NCI-H82 treated with DMSO at 0.1 percent for 48 hours (cell line): ENCODE measurements around the gene GLB1L.

Source experiments
- DNase-seq: peaks from one replicate; lab custom pipeline; 2025; ENCODE audit not compliant: unreplicated experiment; lab: John Stamatoyannopoulos, UW

The GLB1L gene

DNA sequence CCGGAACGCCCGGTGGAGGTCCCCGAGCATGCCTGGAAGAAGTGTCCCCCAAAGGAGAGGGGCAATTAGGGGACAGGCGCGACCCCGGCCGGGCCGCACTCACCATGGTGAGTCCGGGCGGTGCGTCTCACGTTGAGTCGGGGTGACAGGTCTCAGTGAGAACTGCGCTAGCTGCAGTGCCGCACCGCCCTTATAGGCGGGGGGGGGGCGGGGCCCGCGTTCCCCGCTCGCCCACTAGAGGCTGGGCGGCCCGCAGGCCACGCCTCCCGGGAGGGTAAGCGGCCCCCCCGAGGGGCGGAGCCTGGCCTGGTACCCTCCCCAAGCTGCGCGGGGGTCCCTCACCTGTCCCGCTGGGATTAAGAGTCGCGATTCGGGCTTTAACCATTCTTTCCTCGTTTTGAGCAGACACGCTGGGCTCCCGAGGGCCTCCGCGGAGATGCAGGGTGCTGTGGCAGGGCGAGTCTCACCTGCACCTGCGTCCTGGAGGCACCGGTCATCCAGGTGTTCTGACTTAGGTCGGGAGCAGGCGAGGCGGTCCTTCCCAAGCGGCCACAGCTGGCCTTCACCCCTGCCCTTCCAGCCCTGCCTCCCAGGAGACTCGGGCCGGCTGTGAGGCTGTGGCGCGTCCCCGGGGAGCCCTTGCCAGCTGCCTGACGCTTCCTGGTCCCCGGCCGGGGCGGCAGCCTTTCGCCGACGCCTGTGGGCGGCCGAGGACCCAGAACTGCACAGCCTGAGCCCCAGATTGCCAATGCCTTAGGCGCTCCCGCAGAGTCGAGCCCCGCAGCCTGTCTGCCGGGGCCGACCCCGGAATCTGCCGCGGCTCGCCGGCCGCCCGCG is 8.7 kb upstream of the GLB1L start, which contains the start of gene TUBA4A:
TUBA4A (minus strand) TSS at position 166 of the 837 bp plus-strand sequence; CDS start at position 106, 60 bp downstream.
- peak; percentile 42 for DNase-seq

DNA sequence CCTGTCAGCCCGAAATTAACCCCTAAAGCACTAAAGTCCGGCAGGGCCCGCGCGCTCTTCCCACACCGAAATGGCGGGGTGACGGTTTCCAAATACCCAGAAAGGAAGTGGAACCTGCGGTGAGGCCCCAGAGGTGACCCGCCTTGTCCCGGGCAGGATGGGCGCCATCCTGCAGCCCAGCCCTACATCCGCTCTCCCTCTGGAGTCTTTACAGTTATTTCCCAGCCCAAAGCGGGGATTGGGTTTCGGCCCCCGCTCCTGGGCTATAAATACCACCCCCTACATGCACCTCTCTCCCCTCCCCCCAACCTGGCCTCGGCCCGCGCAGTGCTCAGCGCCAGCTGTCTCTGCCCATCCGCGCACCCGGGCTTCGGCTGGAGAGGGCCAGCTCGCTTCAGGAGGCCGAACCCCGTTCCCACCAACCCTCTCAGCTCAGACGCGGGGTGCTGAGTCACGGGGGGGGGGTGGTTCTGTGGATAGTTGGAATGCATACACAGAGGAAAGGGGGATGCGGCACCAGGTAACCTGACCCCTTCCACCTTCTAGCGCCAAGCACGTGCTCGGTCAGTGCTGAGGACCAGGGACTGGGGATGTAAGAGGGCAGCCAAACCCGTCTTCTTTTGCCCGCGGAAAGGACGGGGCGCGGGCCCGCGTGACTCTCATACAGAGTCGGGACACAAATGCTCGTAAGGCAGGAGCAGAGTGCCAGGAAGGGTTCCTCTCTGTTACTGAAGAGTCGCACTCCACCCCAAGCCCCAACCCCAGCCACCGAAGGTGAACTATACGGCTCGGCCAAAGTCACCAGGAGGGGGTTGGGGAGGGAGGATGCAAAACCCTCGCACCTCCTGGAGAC is 7.9 kb upstream of the GLB1L start, which contains the start of gene TUBA4B:
TUBA4B (plus strand) TSS at position 344 of the 853 bp plus-strand sequence; CDS start at position 509, 165 bp downstream.
- peak; percentile 39 for DNase-seq

DNA sequence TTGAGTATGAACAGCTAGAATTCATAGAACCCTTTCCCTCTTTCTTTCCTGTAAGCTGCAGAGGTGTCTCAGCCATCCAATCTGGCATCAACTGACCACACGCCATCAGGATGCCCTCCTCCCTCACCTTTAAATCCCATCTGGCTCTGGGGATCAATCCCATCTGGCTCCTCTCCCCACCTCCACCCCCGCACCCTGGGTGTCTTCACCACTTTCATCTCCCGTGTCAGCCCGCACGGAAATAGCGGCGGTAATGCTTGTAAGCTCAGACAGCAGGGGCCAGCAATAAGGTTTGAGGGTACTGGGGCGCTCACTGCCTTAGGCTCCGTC is 7.3 kb upstream of the GLB1L start:
- DNase-seq = peak; percentile 20

DNA sequence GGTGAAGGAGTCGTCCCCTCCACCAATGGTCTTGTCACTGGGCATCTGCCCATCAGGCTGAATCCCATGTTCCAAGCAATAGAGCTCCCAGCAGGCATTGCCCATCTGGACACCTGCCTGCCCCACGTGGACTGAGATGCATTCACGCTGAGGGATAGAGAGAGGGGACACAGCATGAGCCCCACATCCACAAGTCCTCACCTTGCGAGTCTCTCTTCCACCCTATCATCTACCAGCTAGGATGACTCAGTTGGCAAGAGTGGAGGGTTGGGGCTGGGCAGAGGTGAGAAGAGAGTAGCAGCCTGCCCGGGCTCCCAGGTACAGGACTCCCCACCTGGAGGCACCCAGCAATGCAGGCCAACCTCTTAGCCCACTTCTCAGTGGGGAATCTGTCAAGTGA is 6.8 kb upstream of the GLB1L start:
- no peak for DNase-seq

DNA sequence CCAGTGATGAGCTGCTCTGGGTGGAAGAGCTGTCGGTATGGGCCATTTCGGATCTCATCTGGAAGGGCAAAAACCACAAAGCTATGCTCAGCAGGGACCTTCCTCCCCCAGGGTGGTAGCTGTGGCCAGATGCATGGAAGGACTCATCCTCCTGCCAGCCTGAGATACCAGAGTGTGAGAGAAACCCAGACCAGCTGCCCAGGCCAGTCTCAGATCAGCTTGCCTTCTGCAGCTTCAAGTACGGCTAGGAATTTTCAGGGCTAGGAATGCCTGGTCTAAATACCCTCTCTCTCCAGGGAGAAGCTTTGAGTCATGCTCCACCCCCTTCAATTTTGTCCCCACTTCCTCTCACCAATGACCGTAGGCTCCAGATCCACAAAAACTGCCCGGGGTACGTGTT is 6.4 kb upstream of the GLB1L start:
- DNase-seq = no peak

DNA sequence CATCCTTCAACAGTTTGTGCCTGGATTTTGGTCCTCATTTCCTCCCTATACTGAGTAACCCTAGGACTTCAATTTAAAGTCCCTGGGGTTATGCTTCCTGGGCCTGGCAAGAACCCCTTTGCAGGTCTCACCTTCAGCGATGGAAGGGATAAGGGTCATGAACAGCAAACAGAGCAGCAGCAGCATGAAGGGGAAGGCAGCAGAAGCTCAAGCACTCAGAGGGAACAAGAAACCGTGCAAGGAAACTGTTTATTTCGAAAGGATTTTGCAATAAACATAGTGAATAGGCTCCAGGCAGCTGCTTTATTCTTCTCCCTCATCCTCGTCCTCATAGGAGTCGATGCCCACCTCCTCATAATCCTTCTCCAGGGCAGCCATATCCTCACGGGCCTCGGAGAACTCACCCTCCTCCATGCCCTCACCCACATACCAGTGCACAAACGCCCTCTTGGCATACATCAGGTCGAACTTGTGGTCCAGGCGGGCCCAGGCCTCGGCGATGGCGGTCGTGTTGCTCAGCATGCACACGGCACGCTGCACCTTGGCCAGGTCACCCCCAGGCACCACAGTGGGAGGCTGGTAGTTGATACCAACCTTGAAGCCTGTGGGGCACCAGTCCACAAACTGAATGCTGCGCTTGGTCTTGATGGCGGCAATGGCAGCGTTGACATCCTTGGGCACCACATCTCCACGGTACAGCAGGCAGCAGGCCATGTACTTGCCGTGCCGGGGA is 5.0 kb upstream of the GLB1L start:
- DNase-seq = no peak

DNA sequence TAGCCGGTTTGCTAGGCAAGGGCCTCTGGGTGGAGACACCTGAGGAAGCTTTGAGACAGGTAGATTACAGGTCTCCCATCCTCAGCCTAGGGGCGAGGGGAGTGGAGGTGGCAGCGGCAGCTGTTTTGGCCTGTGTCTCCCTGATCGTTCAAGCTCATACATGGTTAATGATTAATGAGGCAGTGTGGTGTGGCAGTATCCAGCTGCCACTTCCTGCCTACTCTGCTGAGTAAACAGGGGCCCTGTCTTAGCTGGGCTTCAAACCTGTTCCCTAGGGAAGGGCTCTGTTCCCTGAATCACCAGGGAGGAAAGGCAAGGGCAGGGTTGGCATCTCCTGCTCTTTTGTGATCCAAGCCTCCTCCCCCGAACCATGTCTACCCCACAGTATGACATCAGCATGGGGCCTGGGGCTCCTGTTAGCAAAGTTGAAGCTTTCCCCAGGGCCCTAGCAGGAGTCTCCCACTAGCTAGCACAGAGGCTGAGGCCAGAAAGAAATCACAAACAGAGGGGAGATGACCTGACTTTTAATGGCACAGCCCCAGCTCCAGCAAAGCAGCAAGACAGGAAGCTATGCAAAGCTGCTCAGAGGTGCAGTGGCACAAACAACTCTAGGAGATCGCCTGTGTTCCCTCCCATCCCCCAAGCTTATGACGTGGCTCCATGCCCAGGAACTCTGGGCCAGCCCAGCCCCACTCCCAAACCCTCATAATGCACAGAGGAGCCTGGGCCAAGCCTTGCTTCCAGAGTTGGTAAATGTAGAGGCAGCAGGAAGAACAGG is 4.1 kb upstream of the GLB1L start:
- peak; percentile 27 for DNase-seq

DNA sequence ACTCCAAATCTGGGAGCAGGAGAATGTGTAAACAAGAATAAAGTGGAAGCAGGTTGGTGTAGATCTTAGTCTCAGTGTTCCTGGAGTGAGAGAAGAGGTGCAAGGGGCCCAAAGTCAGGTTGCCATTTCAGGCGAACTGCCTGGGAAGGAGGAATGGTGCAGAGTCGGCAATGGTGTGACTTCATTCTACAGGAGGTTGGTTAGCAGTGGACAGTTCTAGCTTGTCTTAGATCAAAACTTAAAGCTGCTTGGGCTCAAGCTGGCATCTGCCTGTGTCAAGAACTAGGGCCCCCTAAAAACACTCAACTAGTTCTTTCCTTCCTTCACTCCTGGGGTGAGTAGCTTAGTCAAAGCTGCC is 3.6 kb upstream of the GLB1L start:
- no peak for DNase-seq

DNA sequence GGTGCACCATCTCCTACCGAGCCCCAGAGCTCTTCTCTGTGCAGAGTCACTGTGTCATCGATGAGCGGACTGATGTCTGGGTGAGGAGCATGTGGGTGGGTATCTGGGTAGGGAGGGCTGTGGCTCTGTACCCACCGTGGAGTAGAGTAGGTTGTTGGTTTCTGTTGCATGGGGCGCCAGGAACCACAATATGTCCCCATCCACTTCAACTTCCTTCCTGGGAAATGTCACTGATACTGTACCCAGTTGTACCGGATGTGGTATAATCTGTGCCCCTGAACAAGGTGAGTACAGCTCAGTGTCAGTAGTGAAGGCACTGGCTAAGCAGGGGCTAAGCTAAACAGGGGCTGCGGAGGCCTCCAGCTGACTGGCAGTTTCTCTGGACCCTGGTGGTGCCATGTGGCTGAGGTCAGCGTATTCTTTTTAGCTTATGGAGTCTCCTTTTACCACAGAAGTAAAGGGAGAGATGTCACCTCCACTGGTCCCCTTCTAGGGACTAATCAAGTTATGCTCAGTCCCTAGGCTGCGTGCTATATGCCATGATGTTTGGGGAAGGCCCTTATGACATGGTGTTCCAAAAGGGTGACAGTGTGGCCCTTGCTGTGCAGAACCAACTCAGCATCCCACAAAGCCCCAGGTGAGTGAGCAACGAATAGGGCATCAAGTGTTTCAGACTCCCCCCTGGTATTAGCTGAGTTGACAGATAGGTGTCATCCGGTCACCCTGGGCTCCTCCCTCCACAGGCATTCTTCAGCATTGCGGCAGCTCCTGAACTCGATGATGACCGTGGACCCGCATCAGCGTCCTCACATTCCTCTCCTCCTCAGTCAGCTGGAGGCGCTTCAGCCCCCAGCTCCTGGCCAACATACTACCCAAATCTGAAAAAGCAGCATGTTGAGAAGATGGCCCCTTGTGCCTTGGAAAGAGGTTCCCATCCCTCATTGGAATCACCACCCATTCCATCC is 2.7 kb upstream of the GLB1L start:
- DNase-seq = no peak

DNA sequence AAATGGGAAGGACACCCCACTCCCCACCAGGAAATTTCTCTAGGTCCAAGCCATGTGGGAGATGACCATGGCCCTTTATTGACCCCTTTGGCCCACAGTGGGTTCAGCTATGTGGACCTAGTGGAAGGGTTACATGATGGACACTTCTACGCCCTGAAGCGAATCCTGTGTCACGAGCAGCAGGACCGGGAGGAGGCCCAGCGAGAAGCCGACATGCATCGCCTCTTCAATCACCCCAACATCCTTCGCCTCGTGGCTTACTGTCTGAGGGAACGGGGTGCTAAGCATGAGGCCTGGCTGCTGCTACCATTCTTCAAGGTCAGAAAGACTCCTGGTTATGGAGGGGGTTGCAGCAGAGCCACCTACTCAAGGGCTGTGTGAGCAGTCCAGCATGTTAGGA is 1.3 kb upstream of the GLB1L start:
- DNase-seq = no peak

DNA sequence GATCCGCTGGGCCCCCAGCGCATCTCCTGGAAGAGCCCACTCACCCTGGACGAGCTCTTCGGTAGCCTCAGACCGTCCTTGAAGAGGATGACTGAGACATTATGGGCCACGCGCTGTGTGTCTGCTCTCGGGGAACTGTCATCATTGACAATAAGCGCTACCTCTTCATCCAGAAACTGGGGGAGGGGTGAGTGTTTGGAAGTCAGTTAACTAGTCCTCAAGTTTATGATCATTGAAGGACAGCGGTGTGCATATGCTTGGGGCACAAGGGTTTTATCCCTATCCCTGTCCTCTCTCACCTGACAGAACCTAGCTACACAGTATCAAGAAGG is 621 bp upstream of the GLB1L start:
- no peak for DNase-seq

DNA sequence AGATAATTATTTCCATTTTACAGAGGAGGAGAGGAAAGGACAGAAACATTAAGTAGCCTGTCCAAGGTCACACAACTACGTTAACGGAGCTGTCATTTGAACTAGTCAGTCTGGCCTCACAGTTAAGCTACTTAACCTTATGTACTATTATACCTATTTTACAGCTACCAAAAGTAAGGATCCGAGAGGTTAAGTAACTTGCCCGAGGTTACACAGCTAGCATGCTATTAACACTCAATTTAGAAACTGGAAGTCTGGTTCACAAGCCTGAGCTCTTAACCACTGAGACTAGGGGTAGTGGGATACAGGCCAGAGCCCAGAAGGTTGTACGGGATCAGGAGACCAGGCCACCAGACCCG is 476 bp downstream of the GLB1L start:
- DNase-seq = no peak

DNA sequence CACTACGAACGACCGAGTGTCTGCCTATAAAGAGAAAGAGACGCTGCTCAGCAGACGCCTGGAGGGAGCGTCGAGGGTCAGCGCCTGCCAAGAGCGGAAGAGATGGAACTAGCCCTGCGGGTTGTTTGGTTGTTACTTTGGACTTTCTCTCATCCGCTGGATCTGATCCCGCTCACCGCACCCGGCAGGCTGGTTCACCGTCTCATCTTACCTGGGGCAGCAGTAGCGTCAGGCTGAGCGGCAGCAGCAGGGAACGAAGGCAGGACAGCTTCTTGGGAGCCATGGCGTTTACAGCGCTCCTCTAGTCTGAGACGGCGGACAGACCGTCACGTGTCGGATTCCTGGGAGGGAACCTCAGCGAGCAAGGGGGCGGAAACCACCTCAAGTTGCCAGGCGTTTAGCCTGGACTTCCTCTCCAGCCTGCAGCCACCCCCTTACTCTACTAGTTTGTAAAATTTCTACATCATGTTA is 1.9 kb downstream of the GLB1L start:
- DNase-seq = no peak

DNA sequence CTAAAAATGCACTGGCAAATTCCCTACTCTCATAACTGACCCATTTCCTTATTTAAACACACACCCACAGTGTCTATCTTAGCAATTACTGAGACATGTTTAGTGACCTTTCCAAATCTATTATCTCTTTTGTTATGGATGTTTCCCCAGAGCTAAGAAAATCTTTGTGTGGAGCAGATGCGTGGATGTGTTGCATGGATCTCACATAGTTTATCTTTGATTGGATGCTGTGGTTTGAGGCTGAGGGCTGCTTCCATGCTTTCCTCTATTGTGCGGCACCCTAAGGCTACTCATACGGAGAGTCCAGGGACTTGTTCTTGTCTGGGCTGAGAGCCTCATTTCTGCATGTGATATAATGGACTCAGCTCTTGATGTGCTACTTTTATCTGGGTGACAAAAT is 10.9 kb downstream of the GLB1L start:
- DNase-seq = no peak

DNA sequence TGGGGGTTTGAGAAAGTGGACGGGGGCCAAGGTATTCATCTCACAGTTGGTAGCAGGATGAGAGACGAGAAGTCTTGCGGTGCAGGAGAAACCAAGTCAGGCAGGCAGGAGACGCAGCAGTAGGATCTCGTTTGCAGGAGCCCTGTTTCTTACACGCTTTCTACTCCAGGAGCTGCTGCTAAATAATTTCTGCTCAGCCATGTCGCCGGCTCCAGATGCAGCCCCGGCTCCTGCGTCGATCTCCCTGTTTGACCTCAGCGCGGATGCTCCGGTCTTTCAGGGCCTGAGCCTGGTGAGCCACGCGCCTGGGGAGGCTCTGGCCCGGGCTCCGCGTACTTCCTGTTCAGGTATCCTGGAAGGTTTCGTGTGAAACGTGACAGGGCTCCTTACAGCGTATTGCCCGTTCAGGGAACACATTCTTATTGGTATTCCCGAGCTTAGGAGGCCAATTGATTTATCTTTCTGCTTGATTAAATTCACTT is 15.1 kb downstream of the GLB1L start:
- no peak for DNase-seq

DNA sequence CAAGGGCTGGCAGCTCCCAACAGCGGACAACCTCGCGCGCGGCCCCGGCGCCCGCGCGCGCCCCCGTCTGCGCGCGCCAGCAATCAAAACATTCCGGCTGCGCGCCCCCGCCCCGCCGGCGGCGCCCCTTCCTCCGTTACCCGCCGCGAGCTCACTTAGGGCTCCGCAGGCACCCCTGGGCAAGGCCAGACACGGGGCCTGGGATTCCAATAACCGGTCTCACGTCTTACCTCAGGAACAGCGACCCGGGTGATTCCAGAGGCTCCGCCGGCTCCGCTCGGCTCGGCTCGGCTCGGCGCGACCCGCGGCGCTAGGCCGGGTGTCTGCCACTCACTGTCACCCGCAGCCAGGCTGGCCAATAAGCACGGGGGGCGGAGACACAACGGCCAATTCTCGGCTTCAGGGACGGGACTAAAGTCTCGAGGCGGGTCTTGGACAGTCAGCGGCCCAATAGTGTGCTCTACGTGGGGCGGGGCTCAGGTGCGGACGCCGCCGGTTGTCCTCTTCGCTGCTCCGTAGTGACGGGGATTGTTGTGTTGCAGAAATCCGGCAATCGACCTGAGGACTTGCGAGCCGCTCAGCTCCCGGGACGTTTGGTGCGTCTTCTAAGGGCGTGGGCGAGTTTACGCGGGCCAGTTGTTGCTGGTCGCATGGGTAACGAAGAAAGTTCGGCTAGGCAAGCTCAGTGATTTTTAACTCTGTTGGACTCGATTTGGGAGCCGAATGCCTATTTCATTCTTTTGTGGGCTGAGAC is 15.8 kb downstream of the GLB1L start, which contains the start of the genes ANKZF1 and ATG9A:
ANKZF1 (plus strand) TSS at position 502 of the 754 bp plus-strand sequence. CDS start 452 bp downstream, outside the sequence.
ATG9A (minus strand) TSS at position 332 of the 754 bp plus-strand sequence. CDS start 1,612 bp downstream, outside the sequence.
- peak; percentile 98 for DNase-seq

DNA sequence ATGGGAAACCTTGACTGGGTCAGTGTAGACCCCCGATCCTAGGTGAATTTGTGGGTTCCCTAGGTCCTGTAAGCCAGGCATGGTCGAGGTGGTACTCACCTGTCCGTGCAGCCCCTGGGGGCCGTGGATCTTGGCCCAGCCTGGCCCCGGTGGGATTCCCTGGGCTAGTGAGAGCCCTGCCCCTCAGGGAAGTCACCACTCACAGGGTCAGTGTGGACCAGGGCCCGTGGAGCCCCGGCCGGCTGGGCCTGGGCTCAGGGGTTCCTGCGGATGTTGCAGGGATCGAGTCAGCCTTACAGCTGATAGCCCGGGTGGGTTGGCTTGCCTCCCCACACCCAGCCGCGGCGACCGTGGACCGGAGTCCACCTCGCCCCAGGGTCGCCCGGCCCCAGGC is 16.3 kb downstream of the GLB1L start:
- DNase-seq = no peak
